IPS DF 6.9 (cell line): ENCODE data around the gene AKT1S1.

Experiments used
- DNase-seq: peaks from one replicate; pipeline ENCODE4 v3.0.0-alpha.2; 2013; ENCODE audit warnings: low read depth, low spot score
- H3K27ac ChIP-seq: one replicate; pipeline ENCODE4 v1.5.1; 2013; ENCODE audit warnings: low read length, control low read depth
- H3K27me3 ChIP-seq: 2 replicates; pipeline ENCODE4 v1.6.1; 2013; ENCODE audit warnings: mild to moderate bottlenecking, low read length; ENCODE audit not compliant: control insufficient read depth, insufficient read depth
- H3K36me3 ChIP-seq: 2 replicates; pipeline ENCODE4 v1.6.1; 2013; ENCODE audit warnings: low read length; ENCODE audit not compliant: control insufficient read depth, insufficient read depth
- H3K4me1 ChIP-seq: 2 replicates; pipeline ENCODE4 v1.6.1; 2013; ENCODE audit warnings: low read length; ENCODE audit not compliant: control insufficient read depth, insufficient read depth
- H3K4me3 ChIP-seq: 2 replicates; pipeline ENCODE4 v1.5.1; 2013; ENCODE audit warnings: mild to moderate bottlenecking, low read length
- H3K9me3 ChIP-seq: 2 replicates; pipeline ENCODE4 v1.6.1; 2013; ENCODE audit warnings: low read length, inconsistent platforms; ENCODE audit not compliant: control insufficient read depth, insufficient read depth
- WGBS: extraction: QIAGEN DNeasy Blood & Tissue Kit; methylation state at CpG from one replicate; pipeline ENCODE4 v1.1.7; 2013; ENCODE audit warnings: mixed read lengths, missing lambda C conversion rate; ENCODE audit not compliant: insufficient read length, insufficient coverage; 5-methylcytosine and 5-hydroxymethylcytosine counted together

Gene AKT1S1

DNA sequence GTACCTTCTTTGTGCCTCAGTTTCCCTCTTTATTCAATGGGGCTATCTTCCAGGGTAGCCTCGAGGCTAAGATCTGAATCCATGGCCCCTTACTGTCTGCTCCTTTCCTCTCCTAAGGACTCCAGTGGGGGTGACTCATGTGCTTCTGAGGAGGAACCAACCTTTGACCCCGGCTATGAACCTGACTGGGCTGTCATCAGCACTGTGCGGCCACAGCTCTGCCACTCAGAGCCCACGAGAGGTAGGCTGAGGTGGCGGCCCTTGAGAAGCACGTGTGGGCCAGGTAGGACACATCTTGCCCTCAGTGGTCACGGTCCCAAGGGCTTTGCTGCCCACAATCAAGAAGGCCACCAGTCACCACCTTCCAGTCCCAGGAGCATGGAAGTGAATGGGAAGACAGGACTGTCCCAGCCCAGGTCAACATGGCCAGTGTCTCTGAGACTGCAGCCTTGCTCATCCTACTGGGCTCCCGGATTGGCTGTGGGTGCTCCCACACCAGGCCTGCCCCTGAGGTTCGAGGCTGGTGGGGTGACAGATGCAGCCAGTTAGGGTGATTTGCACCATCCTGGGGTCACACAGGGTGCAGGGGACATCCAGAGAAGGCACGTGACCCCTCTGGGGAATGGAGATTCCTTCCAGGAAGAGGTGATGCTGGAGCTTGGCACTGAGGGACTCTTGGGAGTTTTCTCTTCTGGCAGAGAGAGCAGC is 3.2 kb upstream of the AKT1S1 start:
- H3K36me3 ChIP-seq = peaks cover 43% of the 10 kb centered on the region
- WGBS = no CpG with 5 or more reads among the region's 10 CpGs

DNA sequence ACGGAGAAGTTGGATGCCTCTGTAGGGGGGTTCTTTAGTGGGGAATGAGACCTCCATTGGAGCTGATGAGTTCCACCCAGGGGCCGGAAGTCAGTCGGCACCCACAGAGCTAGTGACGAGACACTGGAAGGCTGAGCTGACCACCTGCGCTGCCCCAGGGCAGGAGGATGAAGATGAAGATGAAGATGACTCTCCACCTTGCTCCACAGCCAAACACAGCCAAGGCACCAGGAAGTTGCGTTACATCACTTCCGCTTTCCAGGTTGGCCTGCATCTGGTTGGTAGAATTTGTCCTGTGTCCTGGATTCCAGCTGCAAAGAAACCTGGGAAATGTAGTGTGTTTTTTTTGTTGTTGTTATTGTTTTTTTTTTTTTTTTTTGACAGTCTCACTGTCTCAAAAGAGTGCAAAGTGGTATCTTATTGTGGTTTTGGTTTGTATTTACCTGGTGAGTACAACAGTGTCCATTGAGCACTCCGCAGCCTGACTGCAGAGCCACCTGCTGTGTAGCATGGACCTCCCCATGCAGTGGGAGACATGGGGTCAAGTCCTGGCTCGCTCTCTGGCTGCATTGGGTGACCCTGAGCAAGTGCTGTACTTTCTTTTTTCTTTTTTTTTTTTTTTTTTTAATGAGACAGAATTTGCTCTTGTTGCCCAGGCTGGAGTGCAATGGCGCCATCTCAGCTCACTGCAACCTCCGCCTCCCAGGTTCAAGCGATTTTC is 2.2 kb upstream of the AKT1S1 start:
- Histone ChIP-seq H3K4me1 (peaks cover 5% of the 10 kb centered on the region), H3K4me3 (no peak overlapping the region), H3K9me3 (no peaks in the 10 kb centered on the region), H3K27ac (no peak overlapping the region), H3K27me3 (no peaks in the 10 kb centered on the region), H3K36me3 (peaks cover 38% of the 10 kb centered on the region)
- no peak for DNase-seq
- no CpG with 5 or more reads among the region's 12 CpGs for WGBS

More for the DNA sequence above, 3.2 kb upstream of the AKT1S1 start:
- Histone ChIP-seq H3K9me3 (no peaks in the 10 kb centered on the region), H3K27ac (no peak overlapping the region), H3K4me3 (no peak overlapping the region), H3K27me3 (no peaks in the 10 kb centered on the region), H3K4me1 (peaks cover 4% of the 10 kb centered on the region)
- no peak for DNase-seq

DNA sequence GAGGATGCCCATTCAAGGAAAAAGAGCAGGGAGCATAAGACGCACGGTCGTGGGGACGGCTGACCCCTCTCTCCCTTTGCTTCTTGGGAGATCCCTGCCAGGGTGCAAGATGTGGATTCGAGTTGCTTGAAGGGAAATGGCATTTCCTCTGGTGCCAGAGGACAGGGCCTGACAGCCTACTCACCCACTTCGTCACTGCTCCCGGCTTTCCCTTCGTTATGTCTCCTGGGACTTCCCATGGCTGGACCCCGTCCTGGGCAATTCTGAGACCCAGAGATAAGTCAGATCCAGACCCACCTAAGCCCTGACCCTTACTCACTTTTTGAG is 1.6 kb upstream of the AKT1S1 start:
- no CpG with 5 or more reads among the region's 9 CpGs for WGBS
- peak overlapping the region; percentile 87; the same call in 1 of the 2 replicates for H3K4me3 ChIP-seq
- H3K36me3 ChIP-seq = peaks cover 31% of the 10 kb centered on the region
- H3K27me3 ChIP-seq = no peaks in the 10 kb centered on the region
- H3K27ac ChIP-seq = no peak overlapping the region
- no peak for DNase-seq
- H3K4me1 ChIP-seq = peaks cover 5% of the 10 kb centered on the region
- no peaks in the 10 kb centered on the region for H3K9me3 ChIP-seq

DNA sequence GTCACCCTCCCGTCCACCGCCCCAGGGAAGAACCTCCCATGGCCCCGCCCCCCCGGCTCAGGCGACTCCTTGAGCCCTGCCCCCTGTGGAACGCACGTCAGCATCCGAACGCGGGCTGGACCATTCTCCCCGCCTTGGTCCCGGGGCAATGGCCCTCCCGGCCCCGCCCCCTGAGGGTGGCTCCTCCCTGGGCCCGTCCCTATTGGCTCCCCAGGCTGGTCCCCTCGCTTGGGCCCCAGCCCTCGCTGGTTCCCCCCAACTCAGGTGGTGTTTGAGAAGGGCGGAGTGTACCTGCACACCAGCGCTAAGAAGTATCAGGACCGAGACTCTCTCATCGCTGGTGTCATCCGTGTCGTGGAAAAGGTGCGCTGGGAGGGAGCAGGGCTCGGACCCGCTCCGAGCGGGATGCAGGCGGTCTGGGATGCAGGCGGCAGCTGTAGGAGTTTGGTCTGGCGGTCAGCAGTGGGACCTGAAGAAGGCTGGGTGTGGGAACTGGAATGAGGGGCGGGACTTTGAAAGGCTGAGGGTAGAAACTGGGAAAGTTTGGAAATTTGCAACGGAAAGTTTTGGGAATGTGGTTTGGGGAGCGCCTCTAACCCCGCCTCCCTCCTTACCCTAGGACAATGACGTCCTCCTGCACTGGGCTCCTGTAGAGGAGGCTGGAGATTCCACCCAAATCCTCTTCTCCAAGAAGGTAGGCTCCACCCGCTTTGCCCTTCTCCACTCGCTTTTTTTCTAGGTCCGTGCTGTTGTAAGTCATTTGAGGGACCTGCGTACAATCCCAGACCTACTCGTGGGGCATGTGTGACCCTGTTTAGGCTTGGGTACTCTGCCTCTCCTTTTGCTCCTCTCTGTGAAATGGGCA is 956 bp upstream of the AKT1S1 start:
- no CpG with 5 or more reads among the region's 41 CpGs for WGBS
- H3K36me3 ChIP-seq = peaks cover 26% of the 10 kb centered on the region

DNA sequence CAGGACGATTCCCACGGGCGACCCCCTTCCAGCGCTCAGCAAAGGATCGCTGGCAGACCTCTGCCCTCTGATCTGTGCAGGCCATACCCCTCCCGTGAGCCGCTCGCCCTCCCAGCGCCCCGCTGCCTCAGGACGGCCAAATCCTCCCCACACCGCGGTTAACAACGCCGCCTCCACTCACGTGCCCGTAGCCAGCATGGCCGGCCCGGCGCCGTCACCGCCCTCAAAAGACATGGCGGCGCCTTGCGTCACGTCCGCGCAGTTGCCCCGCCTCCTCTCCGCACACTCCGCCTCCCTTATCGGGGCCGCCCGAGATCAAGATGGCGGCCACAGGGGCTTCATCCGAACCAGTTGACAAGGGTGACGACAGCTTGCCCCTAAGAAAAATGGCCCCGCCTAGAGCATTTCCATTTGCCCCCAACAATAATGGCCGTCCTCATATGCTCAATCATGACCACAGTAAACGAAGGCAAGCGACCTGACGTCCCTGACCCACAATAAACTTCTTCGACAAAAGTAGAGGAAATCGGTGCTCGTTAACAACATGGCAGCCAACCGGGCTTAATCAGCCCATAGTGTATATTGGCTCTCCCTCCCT is 634 bp downstream of the AKT1S1 start:
- H3K27me3 ChIP-seq = no peaks in the 10 kb centered on the region
- WGBS = no CpG with 5 or more reads among the region's 46 CpGs
- peak; percentile 94 for DNase-seq
- H3K4me1 ChIP-seq = peaks cover 5% of the 10 kb centered on the region; the same call in 1 of the 2 replicates
- H3K4me3 ChIP-seq = peak overlapping the region; percentile 87
- H3K9me3 ChIP-seq = no peaks in the 10 kb centered on the region
- peaks cover 12% of the 10 kb centered on the region for H3K36me3 ChIP-seq
- H3K27ac ChIP-seq = no peak overlapping the region

More for the DNA sequence above, 956 bp upstream of the AKT1S1 start:
- Histone ChIP-seq H3K4me3 (peak overlapping the region; percentile 87), H3K4me1 (peaks cover 5% of the 10 kb centered on the region), H3K27ac (no peak overlapping the region), H3K27me3 (no peaks in the 10 kb centered on the region), H3K9me3 (no peaks in the 10 kb centered on the region)
- DNase-seq = peak; percentile 90

DNA sequence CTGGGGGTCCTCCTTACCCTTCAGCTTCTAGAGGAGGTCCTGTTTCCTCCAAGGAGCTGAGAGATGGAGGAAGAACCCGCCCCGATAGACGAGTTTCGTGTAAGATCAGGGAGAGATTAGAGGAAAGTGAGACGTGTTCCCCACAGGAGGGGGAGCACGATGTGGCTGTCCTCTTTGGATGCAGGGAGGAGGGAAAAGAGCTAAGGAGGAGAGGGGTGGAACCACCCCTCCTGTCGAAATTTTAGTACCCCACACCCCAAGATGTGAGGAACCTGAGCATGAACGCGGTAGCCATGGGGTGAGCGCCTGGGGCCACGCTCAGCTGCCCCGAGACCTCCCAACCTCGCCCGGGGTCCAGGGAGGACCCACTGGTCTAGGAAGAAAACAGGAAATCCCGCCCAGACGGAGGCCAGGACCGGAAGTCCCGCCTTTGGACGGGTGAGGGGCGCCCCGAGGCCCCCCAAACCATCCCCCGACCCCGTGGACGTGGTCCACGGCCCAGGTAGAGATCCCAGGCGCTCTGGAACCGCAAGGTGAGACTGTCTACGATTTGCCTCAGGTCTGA is 1.2 kb downstream of the AKT1S1 start:
- H3K36me3 ChIP-seq = peaks cover 6% of the 10 kb centered on the region

DNA sequence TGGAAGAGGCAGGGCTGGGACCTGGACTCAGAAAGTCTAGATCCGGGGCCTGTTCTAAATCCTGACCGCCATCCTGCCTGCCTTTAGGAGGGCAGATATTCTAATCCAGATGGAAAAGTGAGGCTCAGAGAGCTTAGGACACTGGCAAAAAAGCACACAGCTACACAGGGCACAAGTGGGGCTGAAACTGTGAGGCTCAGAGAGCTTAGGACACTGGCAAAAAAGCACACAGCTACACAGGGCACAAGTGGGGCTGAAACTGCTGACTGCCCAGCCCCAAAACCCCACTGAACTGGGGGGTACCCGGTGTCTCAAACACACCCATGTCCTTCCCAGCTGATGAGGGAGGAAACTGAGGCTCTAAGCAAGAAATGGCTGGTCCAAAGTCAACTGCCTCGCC is 2.0 kb downstream of the AKT1S1 start:
- Histone ChIP-seq H3K27ac (no peak overlapping the region), H3K27me3 (no peaks in the 10 kb centered on the region)
- DNase-seq = no peak

More for the DNA sequence above, 1.2 kb downstream of the AKT1S1 start:
- Histone ChIP-seq H3K27ac (no peak overlapping the region), H3K9me3 (no peaks in the 10 kb centered on the region), H3K4me1 (peaks cover 5% of the 10 kb centered on the region; the same call in 1 of the 2 replicates), H3K27me3 (no peaks in the 10 kb centered on the region), H3K4me3 (peak overlapping the region; percentile 83)
- no peak for DNase-seq
- no CpG with 5 or more reads among the region's 28 CpGs for WGBS

DNA sequence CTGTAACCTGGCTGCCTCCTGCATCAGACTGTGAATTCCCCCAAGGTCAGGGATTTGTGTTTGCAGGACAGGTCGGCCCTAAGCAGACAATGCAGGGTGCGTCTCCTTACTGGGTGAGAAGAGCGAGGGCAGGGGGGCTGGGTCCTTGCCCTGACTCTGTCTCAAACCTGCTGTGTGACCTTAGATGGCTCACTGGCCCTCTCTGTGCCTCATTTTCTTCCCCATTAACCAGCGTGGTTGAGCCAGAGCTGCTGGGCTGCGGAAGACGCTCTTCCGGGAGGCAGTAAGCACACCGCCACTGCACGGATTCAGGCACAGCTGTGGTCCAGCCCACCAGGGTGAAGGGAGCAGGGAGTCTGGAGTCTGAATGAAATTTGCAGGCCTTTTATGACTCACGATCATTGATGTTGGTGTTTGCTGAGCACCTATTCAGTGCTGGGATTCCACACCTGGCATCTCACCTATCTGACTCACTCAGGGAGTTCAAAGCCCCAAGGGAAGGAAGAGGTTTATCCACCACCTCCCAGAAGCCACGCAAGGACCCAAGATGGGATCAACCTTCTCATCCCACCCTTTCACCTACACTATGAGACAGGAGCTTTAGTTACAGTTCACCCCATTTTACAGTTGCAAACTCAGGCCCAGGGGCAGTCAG is 2.5 kb downstream of the AKT1S1 start:
- Histone ChIP-seq H3K36me3 (no peaks in the 10 kb centered on the region; the same call in 1 of the 2 replicates), H3K27ac (no peak overlapping the region), H3K4me3 (no peak overlapping the region), H3K4me1 (peaks cover 5% of the 10 kb centered on the region; the same call in 1 of the 2 replicates), H3K27me3 (no peaks in the 10 kb centered on the region), H3K9me3 (no peaks in the 10 kb centered on the region)
- WGBS = no CpG with 5 or more reads among the region's 11 CpGs
- no peak for DNase-seq

More for the DNA sequence above, 2.0 kb downstream of the AKT1S1 start:
- WGBS = no CpG with 5 or more reads among the region's 4 CpGs
- Histone ChIP-seq H3K4me1 (peaks cover 5% of the 10 kb centered on the region; the same call in 1 of the 2 replicates), H3K4me3 (no peak overlapping the region; the same call in 1 of the 2 replicates), H3K36me3 (peaks cover under 1% of the 10 kb centered on the region; the same call in 1 of the 2 replicates), H3K9me3 (no peaks in the 10 kb centered on the region)

DNA sequence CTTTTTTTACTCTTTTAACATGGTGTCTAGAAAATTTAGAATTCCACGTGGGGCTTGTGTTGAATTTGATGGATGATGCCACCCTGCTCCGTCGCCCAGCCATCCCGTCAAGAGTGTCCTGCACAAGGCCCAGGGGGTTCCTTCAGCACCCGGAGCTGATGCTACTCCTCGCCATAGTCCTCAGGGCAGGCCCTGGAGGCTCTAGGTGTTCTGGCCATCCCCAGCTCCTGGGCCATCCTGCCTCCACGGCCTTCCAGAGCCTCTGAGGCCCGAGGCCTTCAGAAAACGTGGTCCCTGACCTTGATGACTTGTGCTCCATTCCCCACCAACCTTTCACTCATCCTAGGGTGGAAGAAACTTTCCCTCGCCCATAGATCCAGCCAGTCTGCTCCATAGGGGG is 3.3 kb downstream of the AKT1S1 start:
- Histone ChIP-seq H3K9me3 (no peaks in the 10 kb centered on the region), H3K27ac (no peak overlapping the region), H3K27me3 (no peaks in the 10 kb centered on the region), H3K4me1 (peaks cover 3% of the 10 kb centered on the region; the same call in 1 of the 2 replicates), H3K4me3 (no peak overlapping the region), H3K36me3 (no peaks in the 10 kb centered on the region)
- no peak for DNase-seq
- no CpG with 5 or more reads among the region's 10 CpGs for WGBS
